Activated B cell treated with CpG ODN at 0.5 μM for 24 hours (primary cell): ENCODE results near the gene BHLHE40. TPM values are rescaled to one million over a fixed set of nuclear protein-coding genes. Genes with fewer than 3 reads are reported as not detected.

Experiments
- ATAC-seq: fragments of 200-7000 bp; cut with Tn5 transposase; one replicate; pipeline ENCODE4 v1.10.0; 2021; ENCODE audit warnings: low read depth, mild to moderate bottlenecking, moderate library complexity
- CTCF ChIA-PET: fragments of 350-600 bp; sonication (Branson Sonifier 250); formaldehyde crosslinking; loops from one replicate; lab custom pipeline; 2021; ENCODE audit warnings: antibody characterized with exemption; lab: Charles Lee
- POLR2A ChIA-PET: fragments of 350-600 bp; sonication (Branson Sonifier 250); formaldehyde crosslinking; loops from one replicate; lab custom pipeline; 2021; ENCODE audit warnings: antibody characterized with exemption; lab: Charles Lee
- DNase-seq: peaks from one replicate; pipeline ENCODE4 v3.0.0; 2022
- H3K27ac Mint-ChIP-seq: one replicate; pipeline ENCODE4 v1.8.0; 2020; ENCODE audit warnings: mixed read lengths
- H3K27me3 Mint-ChIP-seq: one replicate; pipeline ENCODE4 v1.8.0; 2021; ENCODE audit warnings: mixed read lengths
- H3K36me3 Mint-ChIP-seq: one replicate; pipeline ENCODE4 v1.8.0; 2021; ENCODE audit warnings: low read depth, mixed read lengths
- H3K4me1 Mint-ChIP-seq: one replicate; pipeline ENCODE4 v1.8.0; 2021; ENCODE audit warnings: mixed read lengths
- H3K4me3 Mint-ChIP-seq: one replicate; pipeline ENCODE4 v1.8.0; 2020; ENCODE audit warnings: mild to moderate bottlenecking, mixed read lengths
- H3K9me3 Mint-ChIP-seq: one replicate; pipeline ENCODE4 v1.8.0; 2020; ENCODE audit warnings: mixed read lengths
- intact Hi-C: fragments of 100-400 bp; cut with micrococcal nuclease; formaldehyde crosslinking; loops from one replicate; pipeline ENCODE4 v1.15.1; 2024
- total RNA-seq: library from RNA; stranded (reverse); gene quantifications from 2 replicates; pipeline ENCODE4 v1.2.3, GENCODE V29; 2022
- TF ChIP-seq, protein P1 (sequence below): fragments of 200-600 bp; IDR thresholded peaks from one replicate; pipeline ENCODE4 v1.8.0; 2022; ENCODE audit warnings: antibody characterized with exemption, mild to moderate bottlenecking

Gene BHLHE40
- total RNA-seq, 1 donor from 2014 or later: 41.5 TPM

DNA sequence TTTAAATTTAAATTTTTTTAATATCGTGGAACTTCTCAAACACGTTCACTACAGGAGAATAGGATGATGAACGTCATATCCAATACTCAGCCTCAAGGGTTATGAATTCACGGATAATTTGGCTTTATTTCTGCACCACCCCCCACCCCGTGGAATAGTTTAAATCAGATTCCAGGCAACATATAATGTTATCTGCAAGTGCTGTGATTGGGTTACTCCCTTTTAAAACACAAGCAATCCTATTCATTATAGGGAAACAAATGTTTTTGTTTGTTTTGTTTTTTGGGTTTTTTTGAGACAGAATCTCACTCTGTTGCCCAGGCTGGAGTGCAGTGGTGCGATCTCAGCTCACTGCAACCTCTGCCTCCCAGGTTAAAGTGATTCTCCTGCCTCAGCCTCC is 30.9 kb downstream of the BHLHE40 start:
- Mint-ChIP-seq H3K4me3 (no peak overlapping the region), H3K9me3 (no peaks in the 10 kb centered on the region), H3K27ac (no peak overlapping the region), H3K4me1 (peaks cover 92% of the 10 kb centered on the region), H3K36me3 (no peaks in the 10 kb centered on the region), H3K27me3 (no peaks in the 10 kb centered on the region)
- no peak for ATAC-seq
- TF ChIP-seq, protein P1, sequence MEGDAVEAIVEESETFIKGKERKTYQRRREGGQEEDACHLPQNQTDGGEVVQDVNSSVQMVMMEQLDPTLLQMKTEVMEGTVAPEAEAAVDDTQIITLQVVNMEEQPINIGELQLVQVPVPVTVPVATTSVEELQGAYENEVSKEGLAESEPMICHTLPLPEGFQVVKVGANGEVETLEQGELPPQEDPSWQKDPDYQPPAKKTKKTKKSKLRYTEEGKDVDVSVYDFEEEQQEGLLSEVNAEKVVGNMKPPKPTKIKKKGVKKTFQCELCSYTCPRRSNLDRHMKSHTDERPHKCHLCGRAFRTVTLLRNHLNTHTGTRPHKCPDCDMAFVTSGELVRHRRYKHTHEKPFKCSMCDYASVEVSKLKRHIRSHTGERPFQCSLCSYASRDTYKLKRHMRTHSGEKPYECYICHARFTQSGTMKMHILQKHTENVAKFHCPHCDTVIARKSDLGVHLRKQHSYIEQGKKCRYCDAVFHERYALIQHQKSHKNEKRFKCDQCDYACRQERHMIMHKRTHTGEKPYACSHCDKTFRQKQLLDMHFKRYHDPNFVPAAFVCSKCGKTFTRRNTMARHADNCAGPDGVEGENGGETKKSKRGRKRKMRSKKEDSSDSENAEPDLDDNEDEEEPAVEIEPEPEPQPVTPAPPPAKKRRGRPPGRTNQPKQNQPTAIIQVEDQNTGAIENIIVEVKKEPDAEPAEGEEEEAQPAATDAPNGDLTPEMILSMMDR: no peak
- ChIA-PET POLR2A (interaction anchor here (1.0 to 9.3 kb wide), 2 partner anchors 28 to 187 kb away, joined by 3 to 478 read pairs; partner anchors contain the start of gene BHLHE40), CTCF (interaction anchor here (1.2 kb wide), 1 partner anchor 25 kb away, joined by 3 read pairs; no protein-coding TSS in a partner anchor)
- intact Hi-C loops: no loop called here
- no peak for DNase-seq

DNA sequence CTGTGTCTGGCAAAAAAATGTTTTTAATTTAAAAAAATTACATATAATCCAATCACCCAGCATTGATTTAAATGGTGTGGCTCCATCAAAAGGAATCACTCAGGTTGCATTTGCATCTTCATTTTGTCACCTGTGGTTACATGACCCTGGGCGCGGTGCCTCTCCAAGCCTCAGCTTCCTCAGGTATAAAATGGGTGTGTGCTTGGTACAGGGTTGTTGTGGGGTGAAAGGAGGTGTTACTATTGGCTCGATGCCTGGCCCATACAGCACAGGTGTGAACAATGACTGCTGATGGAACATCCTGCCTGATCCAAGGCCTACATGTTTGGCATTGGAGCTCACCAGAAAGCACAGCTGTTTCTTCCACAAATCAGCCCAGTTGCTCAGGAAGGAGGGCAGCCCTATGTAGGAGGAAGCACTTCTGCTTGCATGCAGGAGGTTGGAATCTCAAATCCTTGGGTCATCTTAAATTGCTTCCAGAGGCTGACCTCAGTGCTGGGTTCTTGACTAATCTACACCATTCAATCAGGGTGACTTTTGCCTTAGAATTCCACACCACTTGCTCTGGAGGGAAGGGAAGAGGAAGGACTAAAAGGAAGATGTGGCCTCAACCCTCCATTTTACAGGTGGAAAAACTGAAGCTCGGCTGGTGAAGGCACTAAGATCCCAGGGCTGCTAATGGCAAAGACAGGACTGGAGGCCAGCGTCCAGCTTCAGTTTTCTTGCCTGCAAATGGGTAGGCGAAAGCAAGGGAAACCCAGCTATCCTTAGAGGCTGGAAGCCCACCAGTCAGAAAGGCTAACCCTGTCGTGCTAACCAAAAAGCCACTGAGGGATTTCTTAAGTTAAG is 31.7 kb downstream of the BHLHE40 start:
- Mint-ChIP-seq H3K27ac (peak overlapping the region; percentile 95), H3K27me3 (no peaks in the 10 kb centered on the region), H3K36me3 (no peaks in the 10 kb centered on the region), H3K4me3 (peak overlapping the region; percentile 76), H3K9me3 (no peaks in the 10 kb centered on the region), H3K4me1 (peaks cover 97% of the 10 kb centered on the region)
- ChIA-PET CTCF (interaction anchor here (0.7 to 4.0 kb wide), 8 partner anchors 10 to 300 kb away, joined by 3 to 65 read pairs (median 5); partner anchors contain the start of gene BHLHE40), POLR2A (interaction anchor here (0.6 to 9.3 kb wide), 20 partner anchors 10 to 507 kb away, joined by 3 to 478 read pairs (median 5); partner anchors contain the start of gene BHLHE40)
- TF ChIP-seq, protein P1: no peak
- no peak for ATAC-seq
- no peak for DNase-seq
- intact Hi-C loops: loop anchor here (1.0 kb wide), 4 partner anchors 27 to 180 kb away; no protein-coding TSS in a partner anchor

DNA sequence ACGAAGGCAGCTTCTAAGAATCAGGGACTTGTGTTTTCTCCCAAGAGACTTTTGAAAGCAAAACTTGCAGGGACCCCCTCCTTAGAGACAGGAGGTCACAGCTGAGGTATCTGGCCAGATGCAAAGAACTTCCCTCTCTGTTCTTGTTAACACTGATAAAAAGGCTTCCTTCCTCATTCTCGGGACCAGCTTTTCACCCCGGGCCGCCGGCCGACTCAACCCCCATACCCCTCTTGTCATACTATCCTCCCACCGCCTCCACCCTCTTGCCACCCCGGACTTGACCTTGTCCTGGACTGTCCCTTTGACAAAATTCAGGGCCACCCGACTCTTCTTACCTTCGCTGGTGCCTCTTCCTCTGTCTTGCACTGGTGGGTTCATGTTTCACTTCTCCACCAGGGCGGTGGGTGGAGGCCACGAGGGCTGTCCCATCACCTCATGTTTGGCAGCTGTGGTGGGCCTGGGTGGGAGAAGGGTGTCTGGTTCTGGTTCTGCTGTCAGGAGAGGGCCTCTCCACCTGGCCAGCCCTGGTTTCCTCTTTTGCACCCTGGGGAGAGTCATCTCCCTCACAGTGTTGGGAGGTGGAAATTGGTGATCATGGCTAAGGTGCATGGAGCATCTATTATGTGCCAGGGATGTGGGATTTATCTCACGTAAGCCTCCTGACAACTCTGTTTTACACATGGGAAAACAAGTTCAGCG is 32.5 kb downstream of the BHLHE40 start:
- Mint-ChIP-seq H3K4me3 (peak overlapping the region; percentile 76), H3K27me3 (no peaks in the 10 kb centered on the region), H3K4me1 (peaks cover 98% of the 10 kb centered on the region), H3K27ac (peak overlapping the region; percentile 95), H3K9me3 (no peaks in the 10 kb centered on the region), H3K36me3 (no peaks in the 10 kb centered on the region)
- CTCF ChIA-PET: interaction anchor here (0.7 to 4.0 kb wide), 9 partner anchors 10 to 300 kb away, joined by 3 to 65 read pairs (median 4); partner anchors contain the start of gene BHLHE40
- POLR2A ChIA-PET: interaction anchor here (0.6 to 9.3 kb wide), 23 partner anchors 10 to 508 kb away, joined by 3 to 478 read pairs (median 5); partner anchors contain the start of gene BHLHE40
- intact Hi-C loops: loop anchor here (1.0 to 2.0 kb wide), 6 partner anchors 27 to 180 kb away; partner anchors contain the start of gene EDEM1
- TF ChIP-seq, protein P1: no peak
- ATAC-seq: peak; percentile 69
- peak; percentile 77 for DNase-seq

DNA sequence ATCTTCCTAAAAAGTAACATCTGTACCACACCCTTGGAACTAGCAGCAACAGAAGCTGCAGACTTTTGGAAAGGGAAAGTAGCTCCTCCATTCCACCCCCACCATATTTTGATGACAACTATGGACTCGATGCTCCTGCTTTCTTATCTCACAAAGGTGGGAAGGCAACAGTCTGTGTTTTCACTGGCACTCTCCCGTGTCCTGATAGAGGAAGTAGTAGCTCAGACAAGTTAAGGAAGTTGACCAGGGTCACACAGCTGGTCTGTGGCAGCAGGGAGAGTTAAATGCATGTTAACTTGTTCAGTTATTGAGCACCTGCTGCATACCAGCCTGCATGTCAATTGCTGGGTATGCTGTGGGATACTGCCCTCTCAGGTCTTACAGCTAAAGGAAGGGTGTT is 33.1 kb downstream of the BHLHE40 start:
- no peaks in the 10 kb centered on the region for H3K9me3 Mint-ChIP-seq
- intact Hi-C loops: loop anchor here (1.0 to 2.0 kb wide), 2 partner anchors 166 to 174 kb away; partner anchors contain the start of gene EDEM1
- H3K4me1 Mint-ChIP-seq: peaks cover 98% of the 10 kb centered on the region
- TF ChIP-seq, protein P1: no peak
- ATAC-seq (peak; percentile 2), DNase-seq (no peak)
- no peaks in the 10 kb centered on the region for H3K27me3 Mint-ChIP-seq
- ChIA-PET CTCF (interaction anchor here (1.2 to 4.0 kb wide), 7 partner anchors 9 to 301 kb away, joined by 3 to 65 read pairs (median 6); partner anchors contain the start of gene BHLHE40), POLR2A (interaction anchor here (0.7 to 9.3 kb wide), 17 partner anchors 11 to 260 kb away, joined by 3 to 478 read pairs (median 5); partner anchors contain the start of gene BHLHE40)
- peak overlapping the region; percentile 95 for H3K27ac Mint-ChIP-seq
- peak overlapping the region; percentile 76 for H3K4me3 Mint-ChIP-seq
- no peaks in the 10 kb centered on the region for H3K36me3 Mint-ChIP-seq
